ENCODE data around the gene SUPV3L1.
A peak's percentile ranks its signal among the peaks of the same experiment; 100 is the strongest.

The SUPV3L1 gene

DNA sequence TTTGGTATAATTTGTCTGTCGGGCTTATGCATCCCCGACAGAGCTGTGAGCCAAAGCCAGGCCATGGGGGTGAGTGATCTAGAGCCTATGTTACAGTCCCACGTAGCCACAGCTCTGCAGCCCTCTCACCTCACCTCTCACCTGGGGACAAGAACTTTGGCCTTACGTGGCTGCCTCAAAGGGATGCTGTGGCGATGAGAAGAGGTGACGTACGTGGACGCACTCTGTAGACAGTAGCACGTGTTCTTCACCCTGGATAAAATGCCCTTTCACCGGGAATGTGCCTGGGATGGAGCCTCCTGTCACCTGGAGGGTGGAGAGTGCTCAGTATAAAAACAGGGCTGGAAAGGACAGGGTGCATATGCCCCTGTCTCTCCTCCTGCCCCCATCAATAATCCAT, 45.6 kb downstream of the SUPV3L1 start:
- TF ChIP-seq CTCF (conservative IDR thresholded peaks at IDR 0.05; ENCODE audit: control insufficient read depth, insufficient read depth, low read depth, low read length), result no peak
- H3K4me3 ChIP-seq (ENCODE audit: control insufficient read depth, low read depth, low read length), result no peak overlapping the region
- no peak for DNase-seq (ENCODE audit: low read depth)

GRCh38 chr10:69226919-69227450, 47.0 kb downstream of the SUPV3L1 start:
- TF ChIP-seq CTCF (conservative IDR thresholded peaks at IDR 0.05; ENCODE audit: control insufficient read depth, insufficient read depth, low read depth, low read length), result no peak
- no peak for DNase-seq (ENCODE audit: low read depth)
- H3K4me3 ChIP-seq (ENCODE audit: control insufficient read depth, low read depth, low read length), result no peak overlapping the region

DNA sequence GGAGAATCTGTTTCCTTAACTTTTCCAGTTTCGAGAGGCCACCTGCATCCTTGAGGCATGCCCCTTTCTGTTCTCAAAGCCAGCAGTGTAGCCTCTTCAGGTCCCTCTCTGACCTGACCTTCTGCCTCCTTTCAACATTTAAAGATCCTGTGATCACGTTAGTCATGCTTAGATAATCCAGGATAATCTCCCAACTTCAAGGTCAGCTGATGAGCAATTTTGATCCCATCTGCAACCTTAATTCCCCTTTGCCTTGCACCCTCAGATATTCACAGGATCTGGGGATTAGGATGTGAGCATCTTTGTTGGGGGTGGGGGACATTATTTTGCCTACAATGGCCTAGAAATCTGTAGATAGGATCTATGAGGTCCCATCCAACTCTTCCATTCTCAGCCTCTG, 48.1 kb downstream of the SUPV3L1 start:
- no peak for TF ChIP-seq CTCF (conservative IDR thresholded peaks at IDR 0.05; ENCODE audit: control insufficient read depth, insufficient read depth, low read depth, low read length)
- DNase-seq (ENCODE audit: low read depth), result no peak
- no peak overlapping the region for H3K4me3 ChIP-seq (ENCODE audit: control insufficient read depth, low read depth, low read length)

- TF ChIP-seq CTCF (conservative IDR thresholded peaks at IDR 0.05; ENCODE audit: control insufficient read depth, insufficient read depth, low read depth, low read length), result no peak
- no peak overlapping the region for H3K4me3 ChIP-seq (ENCODE audit: control insufficient read depth, low read depth, low read length)
- no peak for DNase-seq (ENCODE audit: low read depth)
Measured at GRCh38 chr10:69229616-69229916, 49.5 kb downstream of the SUPV3L1 start.

DNA sequence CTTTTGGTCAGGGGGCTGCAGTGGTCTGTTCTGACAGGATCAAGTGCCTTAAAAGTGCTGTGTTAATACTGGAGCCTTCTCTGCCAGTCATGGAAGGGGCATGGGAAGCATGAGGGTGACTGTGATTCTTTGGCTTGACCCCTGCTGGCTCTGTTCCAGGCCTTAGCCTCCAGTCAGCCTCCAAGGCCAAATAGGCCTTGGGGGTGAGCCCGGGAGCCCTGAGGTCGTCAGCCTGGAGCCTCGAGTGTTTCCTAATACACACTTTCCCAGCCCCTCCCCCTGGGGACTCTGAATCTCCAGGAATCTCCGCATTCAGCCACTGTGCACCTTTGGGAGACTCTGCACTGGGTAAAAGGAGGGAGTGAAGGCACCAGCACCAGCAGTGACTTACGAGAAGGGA, 50.1 kb downstream of the SUPV3L1 start:
- TF ChIP-seq CTCF (conservative IDR thresholded peaks at IDR 0.05; ENCODE audit: control insufficient read depth, insufficient read depth, low read depth, low read length), result no peak
- no peak overlapping the region for H3K4me3 ChIP-seq (ENCODE audit: control insufficient read depth, low read depth, low read length)
- DNase-seq (ENCODE audit: low read depth), result no peak

GRCh38 chr10:69232252-69232651, 52.2 kb downstream of the SUPV3L1 start:
- no peak overlapping the region for H3K4me3 ChIP-seq (ENCODE audit: control insufficient read depth, low read depth, low read length)
- peak; percentile 67 for DNase-seq (ENCODE audit: low read depth)
- TF ChIP-seq CTCF (conservative IDR thresholded peaks at IDR 0.05; ENCODE audit: control insufficient read depth, insufficient read depth, low read depth, low read length), result no peak

All from fibroblast of mammary gland (primary cell).